GM12891 (cell line): ENCODE results near the gene CD5L. TPM values are rescaled to one million over a fixed set of nuclear protein-coding genes. Genes with fewer than 3 reads are reported as not detected.
A peak's percentile ranks its signal among the peaks of the same experiment; 100 is the strongest.

Source experiments
- DNase-seq: peaks from one replicate; pipeline ENCODE4 v3.0.0; 2011; ENCODE audit warnings: low spot score; ENCODE audit not compliant: insufficient read length
- FAIRE-seq: peaks from 2 replicates; lab custom pipeline; 2011; peaks lifted over from hg19 to GRCh38; lab: Jason Lieb, UNC
- PAX5 ChIP-seq: IDR thresholded peaks from 2 replicates; pipeline ENCODE4 v1.6.1; 2011; ENCODE audit warnings: low read length, moderate library complexity, mild to moderate bottlenecking; ENCODE audit not compliant: insufficient read depth, severe bottlenecking
- POLR2A ChIP-seq: IDR thresholded peaks from 2 replicates; pipeline ENCODE4 v1.6.1; 2011; ENCODE audit warnings: low read depth, low read length, control low read depth
- POLR2AphosphoS5 ChIP-seq: IDR thresholded peaks from 2 replicates; pipeline ENCODE4 v1.6.1; 2011; ENCODE audit warnings: low read depth, low read length, control low read depth
- POU2F2 ChIP-seq: IDR thresholded peaks from 2 replicates; pipeline ENCODE4 v1.6.1; 2011; ENCODE audit warnings: low read depth, mild to moderate bottlenecking, control low read depth, low read length, moderate library complexity
- SPI1 ChIP-seq: IDR thresholded peaks from 2 replicates; pipeline ENCODE4 v1.6.1; 2011; ENCODE audit warnings: low read depth, low read length, control low read depth
- TAF1 ChIP-seq: IDR thresholded peaks from 2 replicates; pipeline ENCODE4 v1.6.1; 2011; ENCODE audit warnings: low read depth, low read length, control low read depth
- polyA plus RNA-seq: library from polyadenylated mRNA; unstranded; fragments of >200 nt; gene quantifications from one replicate; pipeline ENCODE4 v1.2.1, GENCODE V29; 2012; ENCODE audit warnings: low read depth, missing spikeins, inconsistent platforms; ENCODE audit not compliant: missing spikeins

The CD5L gene
- not detected for polyA plus RNA-seq

DNA sequence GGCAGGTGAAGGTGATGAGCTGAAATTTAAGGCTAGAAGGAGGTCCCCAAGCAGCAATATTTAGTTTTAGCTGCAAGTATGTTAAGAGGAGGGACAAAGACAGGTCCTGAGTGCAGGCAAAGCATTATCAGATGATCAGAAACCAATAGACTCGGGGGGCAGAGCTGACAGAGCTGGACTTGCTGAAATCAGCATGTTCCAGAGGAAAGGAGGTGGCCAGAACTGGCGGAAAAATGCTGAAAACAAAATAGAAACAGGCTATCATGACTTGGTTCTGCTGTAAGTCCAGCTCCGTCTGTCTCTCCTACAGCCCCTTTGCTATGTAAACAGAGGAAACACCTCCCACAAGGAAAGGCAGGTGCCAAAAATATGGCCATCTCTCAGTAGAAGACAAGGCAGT, at the start of gene CD5L:
Gene CD5L (minus strand): TSS at position 101 of the 400 bp plus-strand sequence. CDS start 107 bp downstream, outside the sequence.
- DNase-seq (no peak), FAIRE-seq (no peak)
- TF ChIP-seq POU2F2 (no peak), TAF1 (no peak), SPI1 (no peak), POLR2A (no peak), POLR2AphosphoS5 (no peak), PAX5 (no peak)

DNA sequence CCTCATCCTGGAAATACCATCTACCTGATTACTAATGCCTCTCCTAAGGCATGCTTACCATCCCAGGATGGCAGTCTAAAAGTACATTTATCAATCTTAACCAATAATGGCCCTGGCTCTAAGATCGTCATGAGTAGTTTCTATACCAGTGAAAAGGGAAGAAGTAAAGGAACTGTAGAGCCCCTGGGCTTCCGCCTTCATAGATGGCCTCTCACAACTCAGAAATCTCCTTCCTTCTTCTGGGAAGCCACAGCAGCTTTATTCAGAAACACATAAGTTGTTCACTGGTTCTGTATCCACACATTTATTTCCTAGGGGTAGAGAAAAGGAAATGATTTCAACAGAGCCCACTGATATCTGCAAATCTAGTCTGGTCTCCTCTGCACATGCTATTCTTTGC, 41.0 kb upstream of the CD5L start:
- no peak for TF ChIP-seq PAX5
- no peak for TF ChIP-seq POLR2AphosphoS5
- no peak for TF ChIP-seq POU2F2
- no peak for TF ChIP-seq POLR2A
- TF ChIP-seq SPI1 = no peak
- no peak for TF ChIP-seq TAF1
- no peak for DNase-seq
- FAIRE-seq = no peak

DNA sequence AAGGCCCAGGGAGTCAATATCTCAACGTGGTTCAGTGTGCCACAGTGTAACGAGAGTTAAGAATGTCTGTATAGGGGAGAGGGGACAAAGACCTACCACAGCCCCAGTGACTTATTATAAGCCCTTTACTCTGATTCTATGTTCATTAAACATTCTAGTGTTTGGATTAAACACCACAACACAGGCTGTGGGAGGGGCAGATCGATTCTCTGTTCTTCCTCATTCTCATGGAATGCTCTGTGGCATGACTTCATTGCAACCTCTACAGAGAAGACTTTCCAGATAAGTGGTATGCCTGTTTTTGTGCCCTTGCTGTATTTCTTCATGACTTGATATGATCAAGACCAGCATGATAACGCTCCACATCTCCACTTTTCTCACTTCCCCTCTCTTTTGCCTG, 39.0 kb upstream of the CD5L start:
- DNase-seq (no peak), FAIRE-seq (no peak)
- TF ChIP-seq PAX5 (no peak), TAF1 (no peak), SPI1 (0 out of 2 replicates have a peak, but pooled peaks have one; percentile 10), POU2F2 (no peak), POLR2AphosphoS5 (no peak), POLR2A (no peak)

DNA sequence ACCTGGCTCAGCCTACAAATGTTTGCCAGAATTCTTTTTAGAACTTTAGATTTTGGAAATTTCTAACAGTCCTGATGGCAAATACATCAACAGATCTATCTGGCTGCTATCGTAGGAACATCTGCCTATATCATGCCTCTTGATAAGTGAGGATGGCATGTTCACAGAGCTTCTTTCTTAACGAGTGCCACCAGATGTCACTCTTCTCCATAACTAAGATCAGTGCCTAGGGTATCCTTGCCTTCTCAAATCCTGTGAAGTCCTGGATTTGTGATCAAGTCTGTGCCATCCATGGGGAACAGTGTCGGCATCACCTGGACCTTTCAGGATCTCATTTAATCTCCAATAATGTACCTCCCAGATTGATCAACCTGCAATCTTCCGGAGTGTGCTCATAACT, 36.5 kb upstream of the CD5L start:
- DNase-seq (no peak), FAIRE-seq (no peak)
- TF ChIP-seq POU2F2 = no peak
- no peak for TF ChIP-seq POLR2A
- TF ChIP-seq TAF1 = no peak
- no peak for TF ChIP-seq SPI1
- TF ChIP-seq PAX5 = no peak
- no peak for TF ChIP-seq POLR2AphosphoS5

DNA sequence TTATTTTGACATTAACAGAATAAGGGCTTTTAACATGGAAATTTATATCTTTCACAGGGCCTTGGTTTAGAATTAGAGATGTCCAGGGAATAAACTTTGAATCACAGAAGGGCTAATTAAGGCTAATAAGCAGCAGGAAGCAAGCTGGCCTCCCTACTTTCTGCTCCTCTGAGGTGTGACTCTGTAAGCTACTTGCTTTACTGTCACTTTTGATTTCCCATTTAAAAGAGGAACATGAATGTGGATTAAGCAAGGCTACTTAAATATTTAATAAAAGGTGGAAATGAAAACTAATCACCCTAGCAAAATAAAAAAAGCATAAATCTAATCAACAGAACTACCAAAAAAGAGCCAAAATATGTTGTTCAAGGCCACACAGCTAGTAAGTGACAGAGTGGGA, 28.9 kb upstream of the CD5L start:
- no peak for DNase-seq
- no peak for TF ChIP-seq SPI1
- no peak for TF ChIP-seq PAX5
- TF ChIP-seq POLR2AphosphoS5 = no peak
- no peak for TF ChIP-seq POLR2A
- TF ChIP-seq POU2F2 = no peak
- FAIRE-seq = no peak

DNA sequence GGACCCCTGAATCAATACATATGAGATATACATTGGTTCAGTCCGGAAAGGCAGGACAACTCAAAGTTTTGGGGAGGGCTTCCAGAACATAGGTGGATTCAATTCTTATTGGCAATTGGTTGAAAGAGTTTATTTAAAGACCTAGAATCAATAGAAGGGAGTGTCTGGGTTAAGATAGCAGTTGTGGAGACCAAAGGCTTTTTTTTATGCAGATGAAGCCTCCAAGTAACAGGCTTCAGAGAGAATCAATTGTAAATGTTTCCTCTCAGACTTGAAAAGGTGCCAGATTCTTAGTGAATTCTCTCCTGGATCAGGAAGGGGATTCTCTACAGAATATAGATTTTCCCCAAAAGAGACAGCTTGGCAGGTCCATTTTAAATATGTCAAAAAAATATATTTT, 27.0 kb upstream of the CD5L start:
- no peak for TF ChIP-seq SPI1
- FAIRE-seq (no peak), DNase-seq (no peak)

DNA sequence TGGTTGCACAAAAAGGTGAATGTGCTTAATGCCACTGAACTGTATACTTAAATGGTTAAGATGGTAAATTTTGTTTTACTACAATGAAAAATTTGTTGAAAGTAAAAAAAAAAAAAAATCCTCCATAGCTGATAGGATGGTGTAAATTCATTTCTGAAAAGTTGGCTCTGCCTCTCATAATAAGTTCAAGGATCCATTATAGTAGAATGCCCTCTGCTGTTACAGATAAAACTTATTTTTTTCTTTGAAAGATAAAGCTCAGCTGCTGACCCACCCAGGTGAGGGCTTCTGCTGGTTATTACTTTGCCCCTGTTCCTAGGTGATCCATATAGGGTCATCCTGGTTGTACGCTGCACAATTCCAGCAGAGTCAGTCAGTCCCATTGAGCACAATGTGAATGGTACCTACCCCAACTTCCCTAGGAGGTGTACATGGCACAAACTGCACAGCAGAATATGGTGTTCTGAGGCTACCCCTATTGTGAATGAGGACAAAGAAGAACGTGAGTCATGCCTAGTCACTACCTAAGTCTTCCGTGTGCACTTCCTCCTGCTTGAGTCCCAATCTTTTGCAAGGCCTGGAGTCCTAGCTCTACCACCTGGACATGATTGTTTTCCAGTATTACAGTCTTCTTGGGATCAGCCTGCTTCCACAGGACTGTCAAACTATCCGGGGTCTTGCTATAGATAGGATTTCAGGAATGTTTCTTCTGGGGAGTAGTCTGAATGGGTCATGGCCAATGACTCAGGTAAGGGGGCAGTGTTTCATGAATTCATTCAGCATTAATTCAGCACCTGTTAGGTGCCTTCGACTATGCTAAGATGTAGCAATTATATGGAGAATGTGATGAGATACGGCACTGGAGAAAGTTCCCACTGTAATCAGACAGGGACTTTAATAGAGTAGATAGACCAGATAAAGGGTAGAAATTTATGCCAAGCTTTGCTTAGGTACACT, 20.8 kb upstream of the CD5L start:
- no peak for TF ChIP-seq SPI1
- TF ChIP-seq POLR2AphosphoS5 = no peak
- no peak for TF ChIP-seq TAF1
- no peak for TF ChIP-seq POLR2A
- no peak for TF ChIP-seq POU2F2
- no peak for TF ChIP-seq PAX5
- peak; percentile 47 for FAIRE-seq

DNA sequence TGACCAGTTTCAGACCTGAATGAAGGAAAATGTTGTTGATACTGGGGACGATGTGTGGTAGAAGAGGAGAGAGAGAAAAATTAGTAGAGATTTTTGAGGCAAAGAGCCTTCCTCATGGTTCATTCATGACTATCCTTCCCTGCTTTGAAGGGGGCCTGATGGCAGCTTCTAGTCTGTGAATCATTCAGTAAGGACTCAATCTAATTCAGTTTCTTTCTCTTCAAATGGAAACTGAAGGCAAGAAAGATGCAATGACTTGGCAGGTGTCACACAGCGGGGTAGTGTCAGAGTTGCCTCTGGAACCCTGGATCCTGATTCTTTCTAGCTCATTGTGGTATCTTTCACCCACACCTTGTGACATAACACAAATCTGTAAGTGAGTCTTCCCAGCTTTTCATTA, 14.9 kb upstream of the CD5L start:
- TF ChIP-seq TAF1 (no peak), PAX5 (no peak), POU2F2 (no peak), POLR2AphosphoS5 (no peak), POLR2A (no peak), SPI1 (no peak)
- FAIRE-seq = no peak
- no peak for DNase-seq

More for the DNA sequence above, 20.8 kb upstream of the CD5L start:
- no peak for DNase-seq

DNA sequence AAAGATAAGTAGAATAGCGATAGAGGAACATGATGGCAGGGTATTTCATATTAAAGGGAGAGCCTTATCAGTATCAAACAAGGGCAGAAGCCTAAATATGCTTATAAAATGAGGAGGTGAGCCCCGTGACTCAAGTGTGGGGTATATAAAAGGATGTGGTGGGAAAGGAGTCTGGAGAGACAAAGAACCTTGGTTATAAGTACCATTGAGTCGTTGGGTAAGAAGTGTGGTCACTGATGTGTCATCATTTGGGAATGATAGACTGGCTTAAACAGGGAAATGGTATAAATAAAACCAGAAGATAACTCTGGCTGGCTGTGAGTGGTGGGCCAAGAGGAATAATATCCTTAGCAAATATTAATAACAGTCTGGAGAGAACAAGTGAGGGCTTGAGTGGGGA, 10.9 kb upstream of the CD5L start:
- FAIRE-seq (no peak), DNase-seq (no peak)
- no peak for TF ChIP-seq PAX5
- no peak for TF ChIP-seq POLR2AphosphoS5

DNA sequence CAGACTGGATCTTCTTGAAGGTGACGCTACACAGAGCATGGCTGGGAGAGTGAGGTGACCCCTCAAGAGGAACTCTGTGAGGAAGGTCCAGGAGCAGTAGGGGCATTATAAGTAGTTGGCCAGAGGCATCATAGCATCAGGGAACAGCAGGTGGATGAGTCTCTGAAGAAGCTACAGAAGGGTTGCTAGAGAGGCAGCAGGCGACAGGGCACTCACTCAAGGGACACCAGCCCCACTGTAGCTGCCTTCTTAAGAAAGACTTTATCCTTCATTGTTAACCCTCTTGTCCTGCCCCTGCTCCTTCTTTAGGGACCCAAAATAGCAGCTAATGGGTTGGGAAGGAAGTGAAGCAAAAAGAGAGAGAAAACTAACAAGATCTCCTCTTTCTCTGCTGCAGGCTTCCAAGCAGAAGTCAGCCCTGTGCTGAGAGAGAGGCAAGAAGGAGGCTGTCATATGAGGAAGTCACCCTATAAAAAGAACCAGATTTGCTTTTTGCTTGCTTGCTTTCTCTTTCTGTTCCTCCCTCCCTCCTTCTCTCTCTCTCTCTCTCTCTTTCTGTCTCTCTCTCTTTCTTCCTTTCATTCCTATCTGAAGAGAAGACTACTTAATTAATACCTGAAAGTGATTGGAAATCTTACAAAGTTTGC, 7.7 kb upstream of the CD5L start:
- no peak for DNase-seq
- FAIRE-seq = no peak
- TF ChIP-seq SPI1 (peak; percentile 66), PAX5 (no peak)
